SHP77 (cell line): ENCODE data around the gene SP6.

Experiments
- DNase-seq, 2 experiments: peaks; one replicate each; lab custom pipeline; 2025; lab: John Stamatoyannopoulos, UW

The SP6 gene

DNA sequence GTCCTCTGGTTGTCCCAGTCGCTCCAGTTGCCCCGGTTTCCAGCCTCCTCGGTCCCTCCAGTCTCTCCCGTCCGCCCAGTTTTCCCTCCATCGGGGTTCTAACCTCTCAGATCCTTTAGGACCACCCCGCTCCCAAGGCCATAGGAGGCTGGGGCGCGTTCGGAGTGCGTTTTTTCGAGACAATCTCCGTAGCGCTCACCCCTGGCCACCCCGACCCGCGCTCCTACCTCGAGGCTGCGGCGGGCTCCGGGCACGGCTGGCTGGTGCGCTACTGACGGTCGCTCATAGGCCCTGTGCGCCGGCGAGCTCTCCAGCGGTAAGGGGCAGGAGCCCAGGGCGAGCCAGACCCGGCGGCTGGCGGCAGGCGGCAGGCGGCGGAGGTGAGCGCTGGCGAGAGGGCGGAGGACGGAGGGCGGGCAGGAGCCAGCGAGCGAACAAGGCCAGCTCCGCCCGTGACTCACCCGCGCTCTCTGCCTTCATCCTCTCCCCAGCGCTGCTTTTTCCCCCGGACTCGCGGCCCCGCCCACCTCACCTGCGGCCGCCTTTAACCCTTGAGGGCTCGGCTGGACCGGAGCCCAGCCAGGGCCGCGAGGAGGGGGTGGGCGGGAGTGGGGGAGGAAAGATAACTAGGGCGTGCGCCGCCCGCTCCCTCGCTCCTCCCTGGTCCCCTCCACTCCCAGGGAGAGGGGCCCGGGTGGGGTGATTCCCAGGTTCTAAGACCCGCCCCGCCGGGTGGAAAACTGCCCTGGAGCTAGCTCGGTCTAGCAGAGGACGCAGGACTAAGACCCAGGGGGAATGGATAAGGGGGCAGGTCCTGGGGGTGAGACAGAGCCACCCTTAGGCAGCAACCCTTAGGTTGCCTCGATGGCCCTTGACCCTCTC, at the start of gene SP6:
SP6 (minus strand) TSS at position 472 of the 882 bp plus-strand sequence. CDS start 2,734 bp downstream, outside the sequence.
- peak; percentile 27 to 65 for DNase-seq

DNA sequence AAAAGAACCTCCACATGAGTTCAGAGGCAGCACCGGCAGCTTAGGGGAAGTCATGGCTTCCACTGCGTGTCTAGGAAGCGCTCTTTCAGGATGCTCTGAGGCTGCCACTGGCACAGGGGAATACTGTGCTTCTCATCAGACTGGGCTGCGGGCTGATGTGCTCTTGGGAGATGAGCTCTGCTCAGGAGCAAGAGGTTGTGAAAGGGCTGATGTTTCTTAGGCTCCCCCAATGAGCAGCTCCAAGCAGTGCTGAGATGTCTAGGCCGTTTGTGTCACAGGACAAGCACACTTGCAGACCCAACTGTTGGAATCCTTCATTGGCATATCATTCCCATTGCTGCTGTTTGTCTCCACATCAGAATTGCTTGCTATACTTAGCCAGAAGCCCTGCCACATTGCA, 48.7 kb upstream of the SP6 start:
- DNase-seq: no peak

- DNase-seq: no peak
These were observed 47.3 kb upstream of the SP6 start for GRCh38 chr17:47898241-47898640.

- DNase-seq: no peak
These were observed 46.6 kb upstream of the SP6 start for GRCh38 chr17:47897561-47897960.

DNA sequence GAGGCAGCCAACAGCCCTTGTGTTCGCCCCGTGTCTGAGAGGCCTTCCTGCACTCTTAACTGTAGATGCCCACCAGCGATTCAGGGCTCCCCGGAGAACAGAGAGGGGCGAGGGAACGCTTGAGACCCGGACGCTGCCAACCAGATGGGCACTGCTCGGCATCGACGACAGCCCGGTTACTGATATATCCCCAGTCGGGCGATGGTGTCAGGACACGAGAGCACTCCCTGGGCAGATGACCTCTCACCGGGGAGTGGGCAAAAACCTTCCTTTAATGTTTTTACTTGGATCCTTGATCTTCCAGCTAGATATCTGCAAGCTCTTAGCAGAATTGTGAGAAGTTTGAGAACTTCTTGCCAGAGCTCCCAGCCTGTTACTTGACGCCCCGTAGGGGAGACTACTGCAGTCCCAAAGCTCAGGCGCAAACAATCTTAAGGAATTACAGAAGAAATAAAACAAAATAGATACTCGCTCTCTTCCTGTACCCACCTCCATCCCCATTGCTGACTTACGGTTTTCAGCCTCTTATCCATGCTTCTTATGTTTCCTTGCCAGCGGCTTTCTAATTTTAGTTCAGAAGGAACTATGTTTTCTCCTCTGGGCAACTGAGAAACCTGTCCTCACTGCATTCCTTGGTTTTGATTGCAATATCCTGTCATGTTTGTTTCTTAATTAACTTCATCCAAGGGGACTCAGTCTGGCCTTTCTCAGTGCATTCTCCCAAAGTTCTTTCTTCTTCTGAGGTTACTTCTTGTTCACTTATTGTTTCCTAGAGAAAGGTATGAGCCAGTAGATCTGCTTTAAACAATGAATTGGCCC, 45.9 kb upstream of the SP6 start:
- peak in 1 of 2 experiments; percentile 62 for DNase-seq

- DNase-seq: peak; percentile 100
These were observed 45.1 kb upstream of the SP6 start, which contains the start of gene SP2 for GRCh38 chr17:47895856-47896671. Gene SP2 (plus strand): TSS chr17:47896236. CDS start chr17:47896287, 51 bp downstream.

DNA sequence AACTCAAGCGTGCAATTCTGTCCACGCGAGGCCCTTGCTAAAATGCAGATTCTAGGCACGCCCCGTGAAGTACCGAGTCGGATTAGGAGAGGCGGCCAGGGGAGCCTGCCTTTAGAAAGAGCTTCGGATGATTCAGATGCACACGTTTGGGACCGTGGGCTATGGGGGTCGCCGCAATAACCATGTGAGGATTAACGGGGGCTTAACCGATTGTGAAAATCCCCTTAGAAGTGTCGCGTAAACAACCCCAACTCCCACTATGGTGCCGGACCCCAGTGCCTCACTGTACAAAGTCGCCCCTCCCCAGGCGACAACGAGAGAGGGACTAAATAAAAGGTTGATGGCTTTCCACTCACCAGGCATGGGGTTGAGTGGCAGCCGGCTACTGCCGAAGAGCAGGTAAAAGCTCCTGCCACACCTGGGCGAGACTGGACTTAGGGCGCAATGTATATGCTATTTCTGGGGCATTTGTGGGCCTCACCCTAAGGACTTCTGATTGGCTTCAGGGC, 44.4 kb upstream of the SP6 start:
- DNase-seq: peak in 1 of 2 experiments; percentile 45

- DNase-seq: no peak
These were observed 43.8 kb upstream of the SP6 start for GRCh38 chr17:47894498-47895346.

DNA sequence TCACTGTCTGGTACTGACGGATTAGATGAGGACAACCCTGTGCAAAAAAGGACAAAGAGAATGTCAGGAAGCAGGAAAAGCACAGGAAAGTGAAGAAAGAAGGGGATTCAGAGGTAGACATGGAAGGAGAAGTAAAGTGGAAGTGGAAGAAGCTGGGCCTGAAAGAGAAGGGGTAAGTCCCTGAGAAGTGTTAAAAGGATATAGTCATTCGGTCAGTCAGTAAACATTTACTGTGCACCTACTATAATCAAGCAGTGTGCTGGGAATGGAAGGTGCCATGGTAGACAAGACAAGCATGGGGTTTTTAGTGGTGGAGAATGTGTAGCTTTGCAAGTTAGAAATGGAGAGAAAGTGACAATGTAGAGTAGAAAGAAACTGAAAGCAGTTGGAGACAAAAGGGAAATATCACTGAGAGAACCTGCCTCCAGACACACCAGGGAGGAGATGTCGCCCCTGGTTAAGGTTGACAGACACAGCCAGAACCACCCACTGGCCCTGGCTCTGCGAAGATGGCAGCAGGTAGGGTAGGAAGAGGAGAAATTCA, 40.7 kb upstream of the SP6 start:
- DNase-seq: no peak

DNA sequence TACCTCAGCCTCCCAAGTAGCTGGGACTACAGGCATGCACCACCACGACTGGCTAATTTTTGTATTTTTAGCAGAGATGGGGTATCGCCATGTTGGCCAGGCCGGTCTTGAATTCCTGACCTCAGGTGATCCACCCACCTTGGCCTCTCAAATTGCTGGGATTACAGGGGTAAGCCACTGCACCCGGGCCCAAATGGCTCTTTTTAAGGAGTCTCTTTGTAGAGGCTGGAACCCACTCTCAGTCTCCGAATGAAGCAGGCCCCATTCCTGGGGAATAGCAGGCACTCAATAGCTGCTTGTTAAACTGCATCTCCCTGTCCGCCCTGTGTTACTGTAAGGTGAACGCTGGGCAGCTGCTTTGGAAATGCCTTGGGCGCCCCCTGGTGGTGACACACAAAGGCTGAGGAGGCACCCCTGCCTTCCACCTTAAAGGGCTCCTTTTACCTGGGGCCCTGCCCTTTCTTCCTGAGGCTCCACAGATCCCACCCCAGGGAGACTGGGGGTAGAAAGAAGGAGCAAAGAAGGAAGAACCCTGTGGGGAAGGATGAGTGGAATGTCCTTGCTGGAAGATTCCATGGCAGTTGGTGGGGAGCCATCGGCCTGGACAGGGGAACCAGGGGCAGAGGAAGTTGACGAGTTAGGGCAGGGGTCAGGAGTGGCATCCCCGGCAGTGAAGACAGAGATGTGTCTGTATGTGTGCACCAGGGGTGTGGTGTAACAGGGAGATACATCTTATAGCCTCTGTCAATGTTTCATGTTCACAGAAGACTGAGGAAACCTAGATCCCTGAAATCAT, 39.0 kb upstream of the SP6 start:
- DNase-seq: peak; percentile 79 to 87

DNA sequence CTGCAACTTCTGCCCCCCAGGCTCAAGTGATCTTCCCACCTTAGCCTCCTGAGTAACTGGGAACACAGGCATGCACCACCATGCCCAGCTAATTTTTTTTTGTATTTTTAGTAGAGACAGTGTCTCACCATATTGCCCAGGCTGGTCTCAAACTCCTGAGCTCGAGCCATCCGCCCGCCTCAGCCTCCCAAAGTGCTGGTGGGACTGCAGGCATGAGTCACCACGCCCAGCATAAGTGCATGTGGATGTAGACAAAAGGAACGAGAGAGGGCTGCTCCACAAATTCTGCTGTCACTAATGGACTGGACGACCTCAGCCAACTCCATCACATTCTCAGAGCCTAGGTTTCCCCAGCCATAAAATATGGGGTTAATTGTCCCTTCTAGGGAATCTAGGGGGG, 37.3 kb upstream of the SP6 start:
- DNase-seq: no peak

- no peak for DNase-seq
These were observed 34.2 kb upstream of the SP6 start for GRCh38 chr17:47884905-47885730.

DNA sequence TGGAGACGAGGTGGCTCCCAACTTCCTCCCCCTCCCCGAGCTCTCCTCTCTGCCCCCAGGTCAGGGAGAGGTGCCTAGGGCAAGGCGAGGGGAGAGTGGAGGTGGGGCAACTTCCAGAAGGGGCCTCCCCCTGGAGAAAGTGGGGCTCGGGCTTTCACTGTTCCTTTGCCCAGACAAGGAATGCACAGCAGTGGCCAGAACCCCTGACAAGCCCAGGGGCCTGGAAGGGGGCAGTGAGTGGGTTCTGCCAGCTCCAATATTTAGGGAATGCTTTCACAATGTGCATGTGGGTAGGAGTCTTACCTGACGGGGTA, 33.4 kb upstream of the SP6 start:
- DNase-seq: no peak

DNA sequence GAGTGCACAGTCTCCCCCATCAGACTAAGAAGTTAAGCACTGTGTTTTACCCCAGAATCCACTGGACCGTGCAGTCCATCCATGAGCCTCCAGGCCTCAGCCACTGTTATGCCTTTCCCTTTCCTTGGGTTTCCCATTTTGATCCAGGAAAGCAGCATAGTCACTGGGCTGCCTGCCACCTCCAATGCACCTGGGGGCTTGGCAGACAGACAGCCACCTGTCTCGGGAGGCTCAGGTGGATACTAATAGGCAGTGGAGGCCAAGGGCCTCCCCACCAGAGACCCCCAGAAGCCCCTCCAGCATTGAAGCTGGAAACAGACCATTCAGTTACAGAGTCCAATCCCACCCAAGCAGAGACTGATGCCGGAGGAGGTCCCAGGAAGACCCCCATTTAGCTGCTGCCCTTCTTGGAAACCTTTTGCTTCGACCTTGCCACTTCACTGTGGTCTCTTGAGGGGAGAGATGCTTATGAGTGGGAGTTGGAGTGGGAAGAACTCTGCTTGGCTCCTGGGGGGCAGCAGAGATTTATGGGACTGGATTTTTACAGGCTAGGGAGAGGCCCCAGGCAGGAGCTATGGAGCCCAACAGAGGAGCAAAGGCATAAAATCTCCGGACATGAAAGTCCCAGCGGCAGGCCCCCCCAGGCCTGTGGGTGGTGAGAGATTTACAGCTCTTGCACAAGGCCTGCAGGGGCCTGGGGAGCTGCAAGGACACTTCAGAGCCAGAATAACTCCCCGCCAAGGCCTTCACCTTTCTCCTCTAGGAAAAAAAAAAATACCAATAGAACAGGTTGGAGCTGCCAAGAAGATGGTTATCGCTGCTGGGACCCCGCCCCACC, 32.8 kb upstream of the SP6 start:
- DNase-seq: no peak

DNA sequence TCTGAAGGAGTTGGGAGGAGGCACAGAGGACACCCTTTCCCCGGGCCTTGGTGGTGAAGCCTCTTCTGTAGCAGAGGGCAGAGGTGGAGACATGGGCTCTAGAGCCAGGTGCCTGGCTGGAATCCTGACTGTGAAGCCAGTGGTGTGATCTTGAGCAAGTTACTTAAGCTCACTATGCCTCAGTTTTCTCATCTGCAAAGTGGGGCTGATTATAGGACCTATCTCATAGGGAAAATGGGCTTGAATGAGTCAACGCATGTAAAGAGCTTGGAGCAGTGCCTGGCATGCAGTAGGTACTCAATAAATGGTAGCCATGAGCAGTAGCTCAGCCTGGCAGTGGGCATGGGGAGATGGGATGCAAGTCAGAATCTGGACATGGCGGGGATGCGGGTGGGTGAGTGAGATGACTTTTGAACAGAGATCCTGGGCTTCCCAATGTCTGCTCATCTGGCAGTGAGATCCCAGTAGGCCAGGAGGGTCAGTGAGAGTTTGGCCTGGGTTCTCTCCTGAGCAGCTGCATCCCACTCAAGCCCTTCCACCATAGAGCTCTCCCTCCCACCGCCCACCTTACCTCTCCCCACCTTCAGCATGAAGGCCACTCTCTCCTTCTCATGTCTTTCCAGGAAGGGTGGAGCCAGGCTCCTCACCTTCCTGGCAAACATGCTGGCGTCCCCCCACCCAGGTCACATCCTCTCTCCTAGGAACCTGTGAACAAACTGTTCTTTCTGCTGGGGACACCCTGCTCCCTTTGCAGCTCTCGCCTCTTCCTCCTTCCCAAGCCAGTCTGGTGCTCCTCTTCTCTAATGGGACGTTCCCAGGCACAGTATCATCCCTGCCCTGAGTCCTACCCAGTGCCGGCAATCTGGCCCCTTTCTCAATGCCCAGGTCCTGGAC, 32.0 kb upstream of the SP6 start:
- DNase-seq: no peak

- no peak for DNase-seq
These were observed 31.3 kb upstream of the SP6 start for GRCh38 chr17:47882247-47882646.
